Astrocyte (in vitro differentiated cells and primary cell): ENCODE measurements around the gene WDPCP. TPM values are rescaled to one million over a fixed set of nuclear protein-coding genes. Genes with fewer than 3 reads are reported as not detected.

Source experiments
- DNase-seq: peaks from one replicate; pipeline ENCODE4 v3.0.0-alpha.2; 2010; ENCODE audit warnings: low read depth
- FAIRE-seq: peaks from 2 replicates; lab custom pipeline; 2011; peaks lifted over from hg19 to GRCh38; lab: Jason Lieb, UNC
- H2AFZ ChIP-seq: 2 replicates; pipeline ENCODE4 v1.6.0; 2012; ENCODE audit warnings: low read depth, low read length, inconsistent platforms
- H3K27ac ChIP-seq: 2 replicates; pipeline ENCODE4 v1.5.1; 2011; ENCODE audit warnings: low read depth, low read length, inconsistent platforms
- H3K27me3 ChIP-seq: 2 replicates; pipeline ENCODE4 v1.6.0; 2011; ENCODE audit warnings: low read length, inconsistent platforms; ENCODE audit not compliant: insufficient read depth
- H3K36me3 ChIP-seq: 2 replicates; pipeline ENCODE4 v1.5.1; 2011; ENCODE audit warnings: low read length, inconsistent platforms; ENCODE audit not compliant: insufficient read depth
- H3K4me1 ChIP-seq: 2 replicates; pipeline ENCODE4 v1.5.1; 2011; ENCODE audit warnings: low read length, inconsistent platforms; ENCODE audit not compliant: insufficient read depth
- H3K4me2 ChIP-seq: 2 replicates; pipeline ENCODE4 v1.6.0; 2012; ENCODE audit warnings: low read length, inconsistent platforms
- H3K4me3 ChIP-seq: 2 replicates; pipeline ENCODE4 v1.5.1; 2011; ENCODE audit warnings: low read depth, mild to moderate bottlenecking, low read length, inconsistent platforms; ENCODE audit not compliant: insufficient read depth
- H3K79me2 ChIP-seq: 2 replicates; pipeline ENCODE4 v1.6.0; 2012; ENCODE audit warnings: mild to moderate bottlenecking, low read length, inconsistent platforms; ENCODE audit not compliant: insufficient read depth
- H3K9ac ChIP-seq: 2 replicates; pipeline ENCODE4 v1.6.0; 2012; ENCODE audit warnings: mild to moderate bottlenecking, low read length, inconsistent platforms
- H3K9me3 ChIP-seq: 2 replicates; pipeline ENCODE4 v1.5.1; 2012; ENCODE audit warnings: low read depth, mild to moderate bottlenecking, low read length, inconsistent platforms; ENCODE audit not compliant: insufficient read depth
- H4K20me1 ChIP-seq: 2 replicates; pipeline ENCODE4 v1.6.0; 2012; ENCODE audit warnings: low read length, inconsistent platforms; ENCODE audit not compliant: insufficient read depth
- H3K27ac Mint-ChIP-seq: one replicate; pipeline ENCODE4 v1.8.0; 2021; ENCODE audit warnings: mild to moderate bottlenecking, mixed read lengths; ENCODE audit not compliant: unreplicated experiment
- H3K27me3 Mint-ChIP-seq: one replicate; pipeline ENCODE4 v1.8.0; 2021; ENCODE audit warnings: low read depth, mixed read lengths; ENCODE audit not compliant: unreplicated experiment
- H3K36me3 Mint-ChIP-seq: one replicate; pipeline ENCODE4 v1.8.0; 2021; ENCODE audit warnings: low read depth, mixed read lengths; ENCODE audit not compliant: unreplicated experiment
- H3K4me1 Mint-ChIP-seq: one replicate; pipeline ENCODE4 v1.8.0; 2021; ENCODE audit warnings: low read depth, mixed read lengths; ENCODE audit not compliant: unreplicated experiment
- H3K4me3 Mint-ChIP-seq: one replicate; pipeline ENCODE4 v1.8.0; 2021; ENCODE audit warnings: mild to moderate bottlenecking, moderate library complexity, mixed read lengths; ENCODE audit not compliant: unreplicated experiment
- H3K9me3 Mint-ChIP-seq: one replicate; pipeline ENCODE4 v1.8.0; 2021; ENCODE audit warnings: mild to moderate bottlenecking, mixed read lengths; ENCODE audit not compliant: unreplicated experiment
- EZH2 ChIP-seq: IDR thresholded peaks from 2 replicates; pipeline ENCODE4 v1.6.1; 2012; ENCODE audit warnings: mild to moderate bottlenecking, low read length, inconsistent platforms; ENCODE audit not compliant: insufficient read depth
- total RNA-seq: library from RNA; stranded (reverse); gene quantifications from 2 replicates; pipeline ENCODE4 v1.2.1, GENCODE V29; 2021
- TF ChIP-seq, protein P1 (sequence below): IDR thresholded peaks from 2 replicates; pipeline ENCODE4 v1.5.1; 2011; ENCODE audit warnings: low read depth, mild to moderate bottlenecking, inconsistent platforms, low read length, moderate library complexity; ENCODE audit not compliant: insufficient read depth

The WDPCP gene
- total RNA-seq, 1 donor from 2014 or later = 15.1 TPM

GRCh38 chr2:63596401-63596883 is 8.2 kb upstream of the WDPCP start:
- DNase-seq (no peak), FAIRE-seq (no peak)
- H3K36me3 ChIP-seq = peaks cover 32% of the 10 kb centered on the region
- no peak for TF ChIP-seq EZH2
- TF ChIP-seq, protein P1, sequence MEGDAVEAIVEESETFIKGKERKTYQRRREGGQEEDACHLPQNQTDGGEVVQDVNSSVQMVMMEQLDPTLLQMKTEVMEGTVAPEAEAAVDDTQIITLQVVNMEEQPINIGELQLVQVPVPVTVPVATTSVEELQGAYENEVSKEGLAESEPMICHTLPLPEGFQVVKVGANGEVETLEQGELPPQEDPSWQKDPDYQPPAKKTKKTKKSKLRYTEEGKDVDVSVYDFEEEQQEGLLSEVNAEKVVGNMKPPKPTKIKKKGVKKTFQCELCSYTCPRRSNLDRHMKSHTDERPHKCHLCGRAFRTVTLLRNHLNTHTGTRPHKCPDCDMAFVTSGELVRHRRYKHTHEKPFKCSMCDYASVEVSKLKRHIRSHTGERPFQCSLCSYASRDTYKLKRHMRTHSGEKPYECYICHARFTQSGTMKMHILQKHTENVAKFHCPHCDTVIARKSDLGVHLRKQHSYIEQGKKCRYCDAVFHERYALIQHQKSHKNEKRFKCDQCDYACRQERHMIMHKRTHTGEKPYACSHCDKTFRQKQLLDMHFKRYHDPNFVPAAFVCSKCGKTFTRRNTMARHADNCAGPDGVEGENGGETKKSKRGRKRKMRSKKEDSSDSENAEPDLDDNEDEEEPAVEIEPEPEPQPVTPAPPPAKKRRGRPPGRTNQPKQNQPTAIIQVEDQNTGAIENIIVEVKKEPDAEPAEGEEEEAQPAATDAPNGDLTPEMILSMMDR = no peak
- peaks cover 23% of the 10 kb centered on the region for H4K20me1 ChIP-seq
- no peak overlapping the region for H3K4me3 Mint-ChIP-seq
- H3K4me1 Mint-ChIP-seq = peaks cover 3% of the 10 kb centered on the region
- no peaks in the 10 kb centered on the region for H3K27me3 ChIP-seq
- peaks cover 49% of the 10 kb centered on the region for H3K79me2 ChIP-seq
- H3K4me2 ChIP-seq = no peak overlapping the region
- H2AFZ ChIP-seq = no peak overlapping the region
- H3K9ac ChIP-seq = no peak overlapping the region
- H3K36me3 Mint-ChIP-seq = peaks cover 13% of the 10 kb centered on the region
- H3K27me3 Mint-ChIP-seq = no peaks in the 10 kb centered on the region
- H3K27ac ChIP-seq = no peak overlapping the region
- no peaks in the 10 kb centered on the region for H3K9me3 Mint-ChIP-seq
- no peak overlapping the region for H3K27ac Mint-ChIP-seq
- H3K4me3 ChIP-seq = no peak overlapping the region
- H3K9me3 ChIP-seq = no peaks in the 10 kb centered on the region
- H3K4me1 ChIP-seq = peaks cover 6% of the 10 kb centered on the region

GRCh38 chr2:63594660-63595059 is 6.4 kb upstream of the WDPCP start:
- H3K27ac Mint-ChIP-seq = no peak overlapping the region
- Histone ChIP-seq H3K27ac (no peak overlapping the region), H3K9me3 (no peaks in the 10 kb centered on the region), H3K4me1 (peaks cover 11% of the 10 kb centered on the region), H3K79me2 (peaks cover 66% of the 10 kb centered on the region), H3K4me3 (no peak overlapping the region), H3K27me3 (no peaks in the 10 kb centered on the region), H3K9ac (no peak overlapping the region), H2AFZ (no peak overlapping the region), H4K20me1 (peaks cover 23% of the 10 kb centered on the region), H3K36me3 (peaks cover 20% of the 10 kb centered on the region), H3K4me2 (no peak overlapping the region)
- no peaks in the 10 kb centered on the region for H3K27me3 Mint-ChIP-seq
- no peak for FAIRE-seq
- no peaks in the 10 kb centered on the region for H3K9me3 Mint-ChIP-seq
- no peak for DNase-seq
- no peak overlapping the region for H3K4me3 Mint-ChIP-seq
- H3K36me3 Mint-ChIP-seq = peaks cover 6% of the 10 kb centered on the region
- H3K4me1 Mint-ChIP-seq = peaks cover 15% of the 10 kb centered on the region
- TF ChIP-seq EZH2 = no peak
- TF ChIP-seq, protein P1 = no peak

- DNase-seq = no peak
- H3K9me3 ChIP-seq = no peaks in the 10 kb centered on the region
- FAIRE-seq = no peak
- H3K79me2 ChIP-seq = peaks cover 84% of the 10 kb centered on the region
- Mint-ChIP-seq H3K4me3 (peak overlapping the region; percentile 5), H3K4me1 (peaks cover 16% of the 10 kb centered on the region), H3K9me3 (no peaks in the 10 kb centered on the region), H3K27me3 (no peaks in the 10 kb centered on the region), H3K27ac (no peak overlapping the region), H3K36me3 (peaks cover 4% of the 10 kb centered on the region)
- TF ChIP-seq, protein P1 = no peak
- no peak for TF ChIP-seq EZH2
- H3K27me3 ChIP-seq = no peaks in the 10 kb centered on the region
- H4K20me1 ChIP-seq = peaks cover 23% of the 10 kb centered on the region
- no peak overlapping the region for H2AFZ ChIP-seq
- H3K4me2 ChIP-seq = no peak overlapping the region
- no peak overlapping the region for H3K27ac ChIP-seq
- peaks cover 13% of the 10 kb centered on the region for H3K4me1 ChIP-seq
- H3K9ac ChIP-seq = no peak overlapping the region
- H3K36me3 ChIP-seq = peaks cover 18% of the 10 kb centered on the region
- H3K4me3 ChIP-seq = no peak overlapping the region
Measured at GRCh38 chr2:63591566-63592175, 3.4 kb upstream of the WDPCP start.
